ENCODE measurements around the gene HOXD9. TPM values are rescaled to one million over a fixed set of nuclear protein-coding genes. Genes with fewer than 3 reads are reported as not detected.

Gene HOXD9
- total RNA-seq, 2 donors from 2014 or later, result 0.33 to 1.6 TPM

GRCh38 chr2:176103742-176104315, 18.7 kb upstream of the HOXD9 start:
- no peaks in the 10 kb centered on the region for H3K36me3 ChIP-seq (replicated peaks in 1 of 2; ENCODE audit: insufficient read depth in 1 of 2, low read depth in 2 of 2)
- H3K4me3 ChIP-seq, result no peak overlapping the region
- TF ChIP-seq CTCF (IDR thresholded peaks at IDR 0.05) (no peak), POLR2A (IDR thresholded peaks at IDR 0.05) (no peak)
- H3K27me3 ChIP-seq, result peaks cover 0 to 71% of the 10 kb centered on the region in 2 donors
- H3K9me3 ChIP-seq, result no peaks in the 10 kb centered on the region
- H3K4me1 ChIP-seq, result peaks cover 30% of the 10 kb centered on the region
- no peak for ATAC-seq
- no peak overlapping the region for H3K27ac ChIP-seq
- intact Hi-C loops (cut with DNase I), result no loop called here
- 4 to 5% methylated on average over 17 of the region's 17 CpGs for WGBS, 2 donors
- no peak for DNase-seq

GRCh38 chr2:176104316-176105077, 18.0 kb upstream of the HOXD9 start:
- Histone ChIP-seq H3K36me3 (replicated peaks in 1 of 2; ENCODE audit: insufficient read depth in 1 of 2, low read depth in 2 of 2) (no peaks in the 10 kb centered on the region), H3K4me1 (peaks cover 28% of the 10 kb centered on the region), H3K4me3 (no peak overlapping the region), H3K27ac (no peak overlapping the region), H3K27me3 (peaks cover 0 to 71% of the 10 kb centered on the region in 2 donors), H3K9me3 (no peaks in the 10 kb centered on the region)
- intact Hi-C loops (cut with DNase I), result no loop called here
- ATAC-seq (no peak), DNase-seq (no peak)
- WGBS, 2 donors, result 2 to 4% methylated on average over 54 to 55 of the region's 56 CpGs
- no peak for TF ChIP-seq CTCF (IDR thresholded peaks at IDR 0.05)

- Histone ChIP-seq H3K27me3 (peaks cover 0 to 63% of the 10 kb centered on the region in 2 donors), H3K9me3 (no peaks in the 10 kb centered on the region), H3K4me3 (no peak overlapping the region), H3K27ac (no peak overlapping the region), H3K4me1 (peaks cover 22% of the 10 kb centered on the region), H3K36me3 (replicated peaks in 1 of 2; ENCODE audit: insufficient read depth in 1 of 2, low read depth in 2 of 2) (no peaks in the 10 kb centered on the region)
- WGBS, 2 donors, result 2 to 7% methylated on average over 23 to 25 of the region's 25 CpGs
- TF ChIP-seq POLR2A (IDR thresholded peaks at IDR 0.05), result no peak
- TF ChIP-seq CTCF (IDR thresholded peaks at IDR 0.05), result no peak
- no peak for ATAC-seq
- intact Hi-C loops (cut with DNase I), result no loop called here
- DNase-seq, result no peak
Observed at GRCh38 chr2:176105078-176105729, 17.3 kb upstream of the HOXD9 start.

GRCh38 chr2:176105730-176106580, 16.6 kb upstream of the HOXD9 start:
- H3K27me3 ChIP-seq, result peaks cover 0 to 64% of the 10 kb centered on the region in 2 donors
- TF ChIP-seq CTCF (IDR thresholded peaks at IDR 0.05) (no peak), POLR2A (IDR thresholded peaks at IDR 0.05) (no peak)
- no peaks in the 10 kb centered on the region for H3K36me3 ChIP-seq (replicated peaks in 1 of 2; ENCODE audit: insufficient read depth in 1 of 2, low read depth in 2 of 2)
- H3K4me1 ChIP-seq, result peaks cover 22% of the 10 kb centered on the region
- 3 to 6% methylated on average over 25 of the region's 25 CpGs for WGBS, 2 donors
- no peak for ATAC-seq
- no peak for DNase-seq
- no peak overlapping the region for H3K27ac ChIP-seq
- H3K9me3 ChIP-seq, result no peaks in the 10 kb centered on the region
- intact Hi-C loops (cut with DNase I), result no loop called here
- H3K4me3 ChIP-seq, result no peak overlapping the region

Measured in body of pancreas (tissue), 4 donors.